NCI-H146 treated with DMSO at 0.1 percent for 48 hours (cell line): ENCODE results near the gene ATM.

Experiments
- DNase-seq: peaks from one replicate; lab custom pipeline; 2025; ENCODE audit not compliant: unreplicated experiment; lab: John Stamatoyannopoulos, UW

Gene ATM, protein sequence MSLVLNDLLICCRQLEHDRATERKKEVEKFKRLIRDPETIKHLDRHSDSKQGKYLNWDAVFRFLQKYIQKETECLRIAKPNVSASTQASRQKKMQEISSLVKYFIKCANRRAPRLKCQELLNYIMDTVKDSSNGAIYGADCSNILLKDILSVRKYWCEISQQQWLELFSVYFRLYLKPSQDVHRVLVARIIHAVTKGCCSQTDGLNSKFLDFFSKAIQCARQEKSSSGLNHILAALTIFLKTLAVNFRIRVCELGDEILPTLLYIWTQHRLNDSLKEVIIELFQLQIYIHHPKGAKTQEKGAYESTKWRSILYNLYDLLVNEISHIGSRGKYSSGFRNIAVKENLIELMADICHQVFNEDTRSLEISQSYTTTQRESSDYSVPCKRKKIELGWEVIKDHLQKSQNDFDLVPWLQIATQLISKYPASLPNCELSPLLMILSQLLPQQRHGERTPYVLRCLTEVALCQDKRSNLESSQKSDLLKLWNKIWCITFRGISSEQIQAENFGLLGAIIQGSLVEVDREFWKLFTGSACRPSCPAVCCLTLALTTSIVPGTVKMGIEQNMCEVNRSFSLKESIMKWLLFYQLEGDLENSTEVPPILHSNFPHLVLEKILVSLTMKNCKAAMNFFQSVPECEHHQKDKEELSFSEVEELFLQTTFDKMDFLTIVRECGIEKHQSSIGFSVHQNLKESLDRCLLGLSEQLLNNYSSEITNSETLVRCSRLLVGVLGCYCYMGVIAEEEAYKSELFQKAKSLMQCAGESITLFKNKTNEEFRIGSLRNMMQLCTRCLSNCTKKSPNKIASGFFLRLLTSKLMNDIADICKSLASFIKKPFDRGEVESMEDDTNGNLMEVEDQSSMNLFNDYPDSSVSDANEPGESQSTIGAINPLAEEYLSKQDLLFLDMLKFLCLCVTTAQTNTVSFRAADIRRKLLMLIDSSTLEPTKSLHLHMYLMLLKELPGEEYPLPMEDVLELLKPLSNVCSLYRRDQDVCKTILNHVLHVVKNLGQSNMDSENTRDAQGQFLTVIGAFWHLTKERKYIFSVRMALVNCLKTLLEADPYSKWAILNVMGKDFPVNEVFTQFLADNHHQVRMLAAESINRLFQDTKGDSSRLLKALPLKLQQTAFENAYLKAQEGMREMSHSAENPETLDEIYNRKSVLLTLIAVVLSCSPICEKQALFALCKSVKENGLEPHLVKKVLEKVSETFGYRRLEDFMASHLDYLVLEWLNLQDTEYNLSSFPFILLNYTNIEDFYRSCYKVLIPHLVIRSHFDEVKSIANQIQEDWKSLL (N-terminal part only)

DNA sequence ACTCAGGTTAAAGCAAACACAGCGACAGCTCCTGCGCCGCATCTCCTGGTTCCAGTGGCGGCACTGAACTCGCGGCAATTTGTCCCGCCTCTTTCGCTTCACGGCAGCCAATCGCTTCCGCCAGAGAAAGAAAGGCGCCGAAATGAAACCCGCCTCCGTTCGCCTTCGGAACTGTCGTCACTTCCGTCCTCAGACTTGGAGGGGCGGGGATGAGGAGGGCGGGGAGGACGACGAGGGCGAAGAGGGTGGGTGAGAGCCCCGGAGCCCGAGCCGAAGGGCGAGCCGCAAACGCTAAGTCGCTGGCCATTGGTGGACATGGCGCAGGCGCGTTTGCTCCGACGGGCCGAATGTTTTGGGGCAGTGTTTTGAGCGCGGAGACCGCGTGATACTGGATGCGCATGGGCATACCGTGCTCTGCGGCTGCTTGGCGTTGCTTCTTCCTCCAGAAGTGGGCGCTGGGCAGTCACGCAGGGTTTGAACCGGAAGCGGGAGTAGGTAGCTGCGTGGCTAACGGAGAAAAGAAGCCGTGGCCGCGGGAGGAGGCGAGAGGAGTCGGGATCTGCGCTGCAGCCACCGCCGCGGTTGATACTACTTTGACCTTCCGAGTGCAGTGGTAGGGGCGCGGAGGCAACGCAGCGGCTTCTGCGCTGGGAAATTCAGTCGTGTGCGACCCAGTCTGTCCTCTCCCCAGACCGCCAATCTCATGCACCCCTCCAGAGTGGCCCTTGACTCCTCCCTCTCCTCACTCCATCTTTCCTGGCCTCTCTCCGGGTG is at the start of gene ATM, which contains the start of gene NPAT:
Gene ATM (plus strand): TSS at position 494 of the 774 bp plus-strand sequence. CDS start 4,558 bp downstream, outside the sequence.
Gene NPAT (minus strand): TSS at position 65 of the 774 bp plus-strand sequence. CDS start 102 bp downstream, outside the sequence.
- DNase-seq: peak; percentile 97

DNA sequence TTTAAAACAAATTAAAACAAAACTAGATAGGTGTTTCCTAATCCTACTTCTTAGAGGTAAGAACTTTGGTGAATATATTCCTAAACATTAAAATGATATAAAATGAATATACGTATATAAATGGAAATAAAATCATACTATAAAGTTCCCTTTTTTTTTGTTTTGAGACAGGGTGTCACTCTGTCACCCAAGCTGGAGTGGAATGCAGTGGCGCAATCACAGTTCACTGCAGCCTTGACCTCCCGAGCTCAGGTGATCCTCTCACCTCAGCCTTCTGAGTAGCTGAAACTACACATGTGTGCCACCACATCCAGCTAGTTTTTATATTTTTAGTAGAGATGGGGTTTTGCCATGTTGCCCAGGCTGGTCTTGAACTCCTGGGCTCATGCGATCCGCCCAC is 45.3 kb upstream of the ATM start:
- no peak for DNase-seq

DNA sequence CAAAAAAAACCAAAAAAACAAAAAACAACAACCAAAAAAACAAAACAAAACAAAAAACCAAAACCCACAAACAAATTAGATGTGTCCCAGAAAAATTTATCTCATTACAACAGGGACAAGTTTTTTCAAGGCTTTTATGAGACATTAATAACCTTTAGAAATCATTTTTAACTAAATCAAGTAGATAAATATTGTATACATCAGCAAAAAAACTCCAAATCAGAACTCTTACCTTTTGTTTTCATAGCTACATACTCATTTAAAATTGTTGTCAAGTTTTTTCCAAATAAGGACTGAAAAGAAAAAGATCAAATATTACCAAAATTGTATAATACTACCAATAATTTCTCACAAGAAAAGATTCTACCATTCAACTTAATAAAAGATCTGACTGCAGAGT is 29.1 kb upstream of the ATM start:
- DNase-seq: no peak

- no peak for DNase-seq
Measured at GRCh38 chr11:108196901-108197300, 26.0 kb upstream of the ATM start.

DNA sequence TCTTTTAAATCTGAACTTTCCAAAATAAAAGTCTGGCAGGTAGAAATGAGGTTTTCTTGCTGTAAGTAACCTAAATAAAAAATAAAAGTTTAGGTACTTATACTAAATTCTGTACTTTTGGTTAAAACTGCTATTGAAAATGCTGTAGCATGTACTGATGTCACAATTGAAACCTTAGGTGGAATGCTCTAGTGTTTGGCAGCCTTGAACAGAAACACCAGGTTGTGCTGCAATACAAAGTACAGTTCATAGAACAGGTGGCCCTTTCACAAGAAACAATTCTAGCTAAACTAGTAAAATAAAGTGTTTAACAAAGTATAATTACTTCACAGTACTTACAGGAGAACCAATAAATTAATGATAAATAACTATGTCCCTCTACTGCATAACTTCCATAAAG is 25.5 kb upstream of the ATM start:
- no peak for DNase-seq

DNA sequence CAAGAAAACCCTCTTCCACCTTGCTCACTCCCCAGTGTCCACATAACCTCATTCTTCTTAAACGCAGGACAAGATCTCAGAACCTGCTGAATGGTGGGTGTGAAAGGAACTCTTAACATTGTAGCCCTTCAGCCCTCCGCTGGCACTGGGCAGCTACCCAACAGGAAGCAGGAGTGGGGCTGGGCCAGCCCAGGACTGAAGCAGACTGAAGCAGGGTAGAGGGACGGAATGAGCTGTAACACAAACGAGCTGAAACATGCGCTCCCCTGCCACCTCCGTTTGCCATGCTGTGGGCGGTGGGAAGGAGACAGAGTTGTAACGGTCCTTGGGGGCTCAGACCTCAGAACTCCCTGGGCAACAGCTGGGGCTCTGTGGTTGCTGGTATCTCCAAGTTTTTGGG is 24.0 kb upstream of the ATM start:
- DNase-seq: no peak

GRCh38 chr11:108199446-108200321 is 23.2 kb upstream of the ATM start:
- no peak for DNase-seq

DNA sequence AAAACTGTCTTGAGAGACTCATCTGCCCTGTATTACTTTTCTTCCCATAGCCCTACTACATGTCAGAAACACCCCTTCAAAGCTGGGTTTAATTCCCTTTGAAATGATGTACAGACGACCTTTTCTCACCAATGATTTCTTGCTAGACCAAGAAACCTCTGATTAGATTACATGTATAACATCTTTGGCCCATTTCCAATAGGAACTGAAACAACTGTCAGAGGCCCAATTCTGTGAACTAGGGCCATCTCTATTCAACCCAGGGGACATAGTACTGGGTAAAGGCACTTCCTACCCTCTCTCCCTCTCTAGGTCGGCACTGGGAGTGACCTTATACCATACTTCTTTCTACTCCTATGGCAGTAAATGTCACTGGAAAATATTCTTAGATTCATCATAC is 19.8 kb upstream of the ATM start:
- no peak for DNase-seq

GRCh38 chr11:108204376-108204775 is 18.5 kb upstream of the ATM start:
- no peak for DNase-seq

- DNase-seq: no peak
Measured at GRCh38 chr11:108204929-108205499, 17.9 kb upstream of the ATM start.

GRCh38 chr11:108206171-108206570 is 16.7 kb upstream of the ATM start:
- no peak for DNase-seq

GRCh38 chr11:108206969-108207682 is 15.7 kb upstream of the ATM start:
- DNase-seq: no peak

DNA sequence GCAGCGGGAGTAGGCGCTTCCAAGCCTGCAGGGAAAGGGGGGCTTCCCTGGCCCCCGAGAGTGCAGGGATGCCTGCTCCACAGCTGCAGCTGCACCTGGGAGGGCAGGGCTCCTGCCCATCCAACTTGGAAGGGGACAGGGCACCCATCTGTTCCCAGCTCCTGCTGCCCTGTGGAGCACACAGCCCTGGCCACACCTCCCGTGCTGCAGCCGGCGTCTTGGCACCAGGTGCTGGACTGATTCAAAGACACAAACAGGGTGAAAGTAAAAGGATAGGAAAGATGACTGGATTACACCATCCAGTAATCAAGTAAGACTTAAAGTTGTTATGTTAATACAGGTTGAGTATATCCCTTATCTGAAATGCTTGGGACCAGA is 15.2 kb upstream of the ATM start:
- DNase-seq: no peak

GRCh38 chr11:108210441-108210840 is 12.4 kb upstream of the ATM start:
- no peak for DNase-seq

DNA sequence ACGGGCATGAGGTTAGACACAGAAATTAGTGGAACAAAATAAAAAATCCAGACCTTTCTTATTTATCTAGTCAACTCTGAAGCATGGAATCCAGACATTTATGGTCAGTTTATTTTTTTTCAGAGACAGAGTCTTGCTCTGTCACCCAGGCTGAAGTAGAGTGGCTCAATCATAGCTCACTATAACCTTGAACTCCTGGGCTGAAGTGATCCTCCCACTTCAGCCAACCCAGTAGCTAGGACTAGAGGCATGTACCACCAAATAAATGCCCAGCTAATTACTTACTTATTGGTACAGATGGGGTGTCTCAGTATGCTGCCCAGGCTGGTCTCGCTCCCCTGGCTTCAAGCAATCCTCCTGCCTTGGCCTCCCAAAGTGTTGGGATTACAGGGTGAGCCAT is 9.1 kb upstream of the ATM start:
- no peak for DNase-seq

- no peak for DNase-seq
Measured at GRCh38 chr11:108216988-108217387, 5.9 kb upstream of the ATM start.

- no peak for DNase-seq
Measured at GRCh38 chr11:108218455-108218854, 4.4 kb upstream of the ATM start.
